Measurements from ENCODE around the gene TNS1.

GRCh38 chr2:217953531-217953932, 49.3 kb downstream of the TNS1 start:
- no peak for TF ChIP-seq CTCF (IDR thresholded peaks at IDR 0.05)
- TF ChIP-seq POLR2A (IDR thresholded peaks at IDR 0.05), result no peak

Measured in Peyer's patch (tissue), 4 donors.